ENCODE results near the gene GNAI1.

GNAI1 gene

GRCh38 chr7:80134536-80135308 is at the start of gene GNAI1:
Gene GNAI1, plus strand, starts transcription at chr7:80134831. Its CDS starts 330 bp downstream, at chr7:80135161.
- DNase-seq, result peak; percentile 50

- no peak for DNase-seq
Measured at GRCh38 chr7:80087051-80087770, 47.4 kb upstream of the GNAI1 start.

- no peak for DNase-seq
Measured at GRCh38 chr7:80087771-80088170, 46.9 kb upstream of the GNAI1 start.

- DNase-seq, result no peak
Measured at GRCh38 chr7:80088705-80089104, 45.9 kb upstream of the GNAI1 start.

- no peak for DNase-seq
Measured at GRCh38 chr7:80089366-80089765, 45.3 kb upstream of the GNAI1 start.

GRCh38 chr7:80093349-80093748 is 41.3 kb upstream of the GNAI1 start:
- no peak for DNase-seq

GRCh38 chr7:80095545-80095944 is 39.1 kb upstream of the GNAI1 start:
- no peak for DNase-seq

- DNase-seq, result no peak
Measured at GRCh38 chr7:80097756-80098155, 36.9 kb upstream of the GNAI1 start.

GRCh38 chr7:80098795-80099194 is 35.8 kb upstream of the GNAI1 start:
- DNase-seq, result no peak

GRCh38 chr7:80100254-80100653 is 34.4 kb upstream of the GNAI1 start:
- no peak for DNase-seq

GRCh38 chr7:80105701-80106408 is 28.8 kb upstream of the GNAI1 start:
- DNase-seq, result no peak

GRCh38 chr7:80106498-80107113 is 28.0 kb upstream of the GNAI1 start:
- no peak for DNase-seq

GRCh38 chr7:80107278-80107677 is 27.4 kb upstream of the GNAI1 start:
- no peak for DNase-seq

GRCh38 chr7:80110376-80110775 is 24.3 kb upstream of the GNAI1 start:
- DNase-seq, result no peak

- no peak for DNase-seq
Measured at GRCh38 chr7:80114159-80114558, 20.5 kb upstream of the GNAI1 start.

GRCh38 chr7:80124526-80125264 is 9.9 kb upstream of the GNAI1 start:
- no peak for DNase-seq

- DNase-seq, result peak; percentile 79
Measured at GRCh38 chr7:80127412-80128160, 7.0 kb upstream of the GNAI1 start.

GRCh38 chr7:80128918-80129317 is 5.7 kb upstream of the GNAI1 start:
- no peak for DNase-seq

- DNase-seq, result no peak
Measured at GRCh38 chr7:80129785-80130184, 4.8 kb upstream of the GNAI1 start.

- no peak for DNase-seq
Measured at GRCh38 chr7:80131675-80132435, 2.8 kb upstream of the GNAI1 start.

GRCh38 chr7:80132594-80132993 is 2.0 kb upstream of the GNAI1 start:
- DNase-seq, result no peak
